Glomerular visceral epithelial cell (primary cell): ENCODE results near the gene NEUROD6.

Source experiments
- DNase-seq: peaks from one replicate; pipeline ENCODE4 v3.0.0-alpha.2; 2016; ENCODE audit errors: extremely low spot score

Gene NEUROD6

DNA sequence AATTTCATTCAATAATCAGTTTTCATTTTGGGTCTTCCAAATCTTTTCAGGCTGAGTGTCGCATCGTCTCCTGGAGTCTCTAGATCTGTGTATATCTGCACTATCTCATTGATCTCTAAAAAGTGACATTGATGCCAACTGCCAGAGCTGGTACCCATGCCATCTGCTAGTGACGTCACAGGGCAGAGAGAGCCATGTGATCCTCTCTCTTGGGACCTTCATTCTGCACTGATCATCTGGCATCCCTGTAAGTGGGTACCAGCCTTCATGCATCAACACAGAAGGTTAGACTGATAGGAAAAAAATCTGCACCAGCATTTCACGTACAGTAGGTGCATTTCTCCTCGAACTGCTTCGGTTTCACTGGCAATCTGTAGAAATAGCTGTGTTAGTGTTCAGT, at the start of gene NEUROD6:
NEUROD6 (minus strand) TSS at position 124 of the 400 bp plus-strand sequence. CDS start 1,458 bp downstream, outside the sequence.
- DNase-seq, result no peak

DNA sequence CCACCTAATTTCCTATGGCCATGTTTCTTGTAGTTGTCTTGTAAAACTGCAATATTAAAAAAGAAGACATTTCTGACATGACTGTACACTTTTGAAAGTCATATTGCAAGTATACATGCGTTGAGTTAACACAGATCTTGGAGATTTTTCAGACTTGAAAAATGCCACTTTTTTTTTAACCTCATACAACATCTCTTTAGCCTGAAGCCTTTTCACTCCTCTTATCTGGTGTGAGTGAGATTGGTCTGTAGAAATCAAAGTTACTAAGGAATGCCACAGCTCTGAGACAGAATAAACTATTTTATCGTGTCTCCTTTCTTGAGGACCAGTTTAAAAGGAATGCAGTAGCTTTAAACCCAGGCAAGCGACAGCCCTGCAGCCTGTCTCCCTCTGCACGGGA, 43.9 kb upstream of the NEUROD6 start:
- DNase-seq, result no peak

DNA sequence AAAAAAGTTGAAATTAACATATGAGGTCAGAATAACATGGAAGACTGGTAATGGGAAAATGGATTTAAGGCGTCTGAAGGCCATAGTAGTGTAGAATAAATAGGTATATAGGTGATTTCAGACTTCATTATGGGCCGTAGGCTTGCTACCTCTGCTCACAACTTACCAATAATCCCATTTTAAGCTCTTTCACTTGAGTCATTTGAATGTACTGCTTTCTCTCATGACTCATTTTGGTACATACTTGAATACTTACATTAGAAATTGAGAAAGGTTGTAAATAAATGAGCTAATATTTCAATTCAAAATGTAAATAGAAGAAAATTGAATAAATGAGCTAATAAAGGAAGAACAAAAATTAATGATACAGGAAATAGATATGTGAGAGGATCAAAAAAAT, 42.2 kb upstream of the NEUROD6 start:
- DNase-seq, result no peak

DNA sequence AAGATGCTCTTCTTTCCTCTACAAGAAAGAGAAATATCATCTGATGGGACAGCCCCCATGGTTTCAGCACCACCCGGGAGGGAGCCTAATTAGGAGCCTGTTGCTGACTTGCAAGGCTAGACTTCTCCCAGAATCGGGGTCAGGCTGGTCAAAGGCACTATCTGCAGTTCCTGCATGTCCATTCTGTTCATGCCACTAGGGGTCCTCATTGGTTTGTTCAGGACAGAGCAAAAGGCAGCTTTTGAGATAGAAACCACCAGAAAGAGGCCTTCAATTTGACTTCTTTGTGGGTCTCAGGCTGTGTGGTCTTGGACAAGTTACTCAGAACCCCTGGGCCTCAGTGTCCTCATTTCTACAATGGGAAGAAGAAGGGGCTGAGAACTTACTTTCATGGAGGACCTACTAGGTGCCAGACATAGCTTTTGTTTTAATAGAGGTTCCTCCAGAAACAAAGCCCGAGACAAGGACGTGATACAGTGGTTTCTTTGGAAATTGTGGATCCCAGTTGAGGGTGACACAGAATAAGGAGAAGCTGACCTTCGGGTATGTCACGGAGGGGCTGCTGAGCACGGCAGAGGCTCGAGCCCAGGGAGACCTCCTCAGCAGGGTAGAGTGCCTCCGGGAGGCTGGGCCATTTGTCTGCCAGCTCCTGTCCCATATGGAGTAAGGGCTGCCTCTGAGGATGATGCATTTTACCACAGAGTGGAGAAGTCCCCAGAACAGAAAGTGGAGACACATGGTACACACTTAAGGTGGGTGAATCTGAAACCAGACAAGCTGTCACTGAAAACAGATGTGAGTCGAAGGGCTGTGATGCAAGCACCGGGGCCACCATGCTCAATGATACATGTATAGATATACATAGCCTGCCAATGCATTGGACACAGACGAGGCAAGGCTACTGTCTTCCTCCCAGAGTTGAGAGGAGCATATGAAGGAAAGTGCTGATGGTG, 33.1 kb upstream of the NEUROD6 start:
- DNase-seq, result peak; percentile 38

DNA sequence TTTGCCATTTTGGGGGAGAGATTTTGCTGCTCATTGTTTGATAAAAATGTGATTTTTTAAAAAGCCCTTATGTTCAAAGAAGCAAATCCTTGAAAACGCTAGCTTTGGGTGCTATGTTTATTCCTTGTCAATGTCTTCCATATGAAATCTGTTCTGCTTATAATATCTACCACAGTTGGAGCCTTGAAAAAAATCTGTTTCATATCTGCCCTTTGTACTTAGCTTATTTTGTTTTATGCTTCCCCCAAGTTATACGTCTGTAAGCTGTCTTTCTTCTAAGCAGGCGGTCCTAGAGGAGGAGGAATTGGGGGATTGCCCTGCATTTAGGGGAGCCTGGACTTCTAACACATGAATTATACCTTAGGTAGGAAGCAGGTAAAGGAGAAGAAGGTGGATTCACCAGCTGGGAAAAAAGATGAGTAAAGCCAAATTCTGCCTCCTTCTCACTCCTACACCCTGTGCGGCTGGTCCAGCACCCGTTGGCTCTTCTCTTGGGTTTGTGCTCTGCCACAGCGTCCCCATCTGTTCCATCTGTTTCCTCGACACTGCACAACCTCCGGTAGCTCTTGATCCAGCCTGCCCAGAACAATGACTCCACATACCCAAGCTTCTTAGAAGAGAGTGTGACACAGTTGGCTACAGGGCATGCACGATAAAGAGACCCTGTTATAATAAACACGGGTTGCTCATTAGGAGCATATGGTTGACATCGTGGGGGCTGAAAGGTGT, 31.9 kb upstream of the NEUROD6 start:
- DNase-seq, result no peak

DNA sequence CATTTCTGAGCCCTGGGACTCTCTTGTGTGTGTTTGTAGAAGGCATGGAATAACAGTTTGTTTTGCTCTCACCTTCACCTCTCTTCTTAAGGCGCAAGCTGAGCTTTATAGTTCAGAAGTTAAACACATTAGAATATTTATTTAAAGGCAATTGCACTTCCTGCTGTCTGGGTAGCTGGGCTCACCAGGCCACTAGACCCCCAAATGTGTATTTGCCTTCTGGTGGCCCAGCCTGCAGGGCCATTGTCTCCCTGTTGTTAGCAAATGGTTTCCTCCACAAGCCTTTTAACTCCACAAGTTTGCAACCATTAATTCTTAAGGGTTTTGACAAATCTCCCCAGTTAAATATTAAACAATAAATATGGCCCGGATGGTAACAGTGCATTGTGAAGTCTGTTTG, 31.1 kb upstream of the NEUROD6 start:
- no peak for DNase-seq

DNA sequence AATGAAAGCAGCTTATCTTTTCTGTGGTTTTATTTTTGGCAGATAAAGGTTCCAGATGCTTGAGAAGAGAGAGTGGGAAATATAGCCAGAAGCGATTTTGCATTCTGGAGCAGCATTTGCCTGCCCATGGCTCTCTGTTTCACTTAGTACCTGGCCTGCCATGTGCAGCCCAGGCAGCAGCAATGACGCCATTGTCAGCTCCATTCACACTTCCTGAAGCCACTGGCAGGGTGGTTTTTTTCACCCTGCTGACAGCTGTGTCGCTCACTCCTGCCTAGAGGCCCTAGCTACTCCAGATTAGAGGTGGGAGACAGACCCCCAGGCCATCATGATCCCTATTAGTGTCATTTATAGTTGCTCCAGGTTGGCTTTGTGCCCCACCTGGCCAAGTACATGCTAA, 30.1 kb upstream of the NEUROD6 start:
- no peak for DNase-seq

DNA sequence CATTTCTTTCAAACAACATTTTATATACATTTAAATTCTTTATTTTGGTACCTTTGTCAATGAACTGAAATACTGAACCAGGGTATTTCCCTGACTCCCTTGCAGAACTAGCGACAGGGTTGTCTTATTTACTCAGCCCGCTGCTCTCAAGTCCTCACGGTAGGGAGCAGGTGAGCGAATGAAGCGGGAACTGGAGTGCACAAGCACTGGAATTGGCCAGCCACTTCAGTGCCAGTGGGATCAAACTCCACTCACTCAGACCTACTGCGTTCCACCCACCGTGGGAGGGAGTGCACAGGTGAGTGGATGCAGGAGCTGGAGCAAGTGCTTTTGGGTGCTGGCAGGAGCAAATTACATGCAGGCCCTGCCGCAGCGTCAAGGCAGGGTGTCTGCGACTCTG, 28.1 kb upstream of the NEUROD6 start:
- no peak for DNase-seq

DNA sequence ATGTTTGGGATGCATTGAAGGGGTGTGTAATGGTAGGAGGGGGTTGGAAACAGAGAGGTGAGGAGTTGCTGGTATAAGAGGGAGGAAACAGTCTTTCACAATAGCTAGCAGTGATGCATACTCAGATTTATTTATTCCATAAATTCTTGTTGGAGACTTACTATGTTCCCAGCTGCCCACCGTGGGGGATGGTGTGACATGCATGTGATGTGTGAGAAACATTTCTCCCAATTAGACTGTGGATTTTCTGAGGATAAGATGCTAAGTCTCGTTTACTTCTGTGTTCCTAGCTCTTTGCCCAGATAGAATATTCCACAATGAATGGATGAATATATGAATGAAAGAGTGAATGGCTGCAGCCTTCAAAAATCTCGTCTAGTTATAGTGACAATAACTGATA, 23.0 kb upstream of the NEUROD6 start:
- no peak for DNase-seq

DNA sequence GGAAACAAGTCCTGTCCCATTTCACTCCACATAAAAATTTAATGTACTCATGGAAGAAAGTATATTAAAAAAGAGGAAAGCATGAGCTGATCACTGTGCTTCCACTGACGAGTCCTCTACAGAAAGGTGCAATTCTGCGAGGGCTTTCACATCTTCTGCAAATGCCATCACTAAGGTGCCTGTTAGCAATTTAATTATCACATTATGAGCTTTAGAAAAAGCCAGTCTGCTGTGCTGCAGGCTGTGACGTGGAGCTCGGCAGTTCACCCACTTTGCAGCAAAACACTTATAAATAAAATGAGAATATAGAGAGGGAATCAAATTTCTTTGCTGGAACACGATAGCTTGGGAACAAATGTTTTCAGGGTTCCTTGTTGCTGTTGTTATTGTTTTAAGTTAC, 22.5 kb upstream of the NEUROD6 start:
- no peak for DNase-seq

DNA sequence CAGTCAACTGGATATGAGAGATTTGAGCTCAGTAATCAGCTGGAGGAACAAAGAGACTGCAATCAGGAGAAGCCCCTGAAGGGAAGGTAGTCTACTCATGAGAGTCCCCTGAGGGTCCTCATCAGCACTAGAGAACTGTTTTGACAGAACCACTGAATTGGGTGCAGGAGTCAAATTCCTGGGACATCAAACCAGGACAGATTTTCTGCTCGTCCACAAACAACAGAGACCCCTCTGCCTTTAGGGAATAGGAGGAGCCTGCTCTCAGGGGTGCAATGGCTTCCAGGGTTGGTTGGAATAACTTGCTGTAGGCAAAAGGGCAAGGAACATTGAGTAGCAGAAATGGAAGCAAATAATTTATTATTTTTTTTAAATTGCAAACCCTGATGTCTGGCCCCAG, 21.9 kb upstream of the NEUROD6 start:
- no peak for DNase-seq

DNA sequence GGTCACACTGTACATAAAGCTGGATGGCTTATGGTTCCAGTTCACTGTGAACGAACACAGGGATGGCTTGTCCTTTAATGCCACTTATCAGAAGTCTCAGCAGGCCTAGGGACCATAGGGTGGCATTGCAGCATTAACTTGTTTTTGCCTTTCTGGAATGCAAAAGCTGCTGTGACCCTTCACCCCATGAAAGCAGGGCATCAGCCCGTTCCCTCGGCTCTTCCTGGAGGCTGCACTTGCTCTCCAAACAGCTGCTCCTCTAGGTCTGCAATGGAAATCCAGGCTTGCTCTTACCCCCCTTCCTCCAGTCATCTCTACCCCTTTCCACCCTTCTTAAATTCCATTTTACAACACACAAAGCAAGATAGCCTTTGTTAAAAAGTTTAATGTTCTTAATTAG, 17.9 kb upstream of the NEUROD6 start:
- DNase-seq, result no peak

DNA sequence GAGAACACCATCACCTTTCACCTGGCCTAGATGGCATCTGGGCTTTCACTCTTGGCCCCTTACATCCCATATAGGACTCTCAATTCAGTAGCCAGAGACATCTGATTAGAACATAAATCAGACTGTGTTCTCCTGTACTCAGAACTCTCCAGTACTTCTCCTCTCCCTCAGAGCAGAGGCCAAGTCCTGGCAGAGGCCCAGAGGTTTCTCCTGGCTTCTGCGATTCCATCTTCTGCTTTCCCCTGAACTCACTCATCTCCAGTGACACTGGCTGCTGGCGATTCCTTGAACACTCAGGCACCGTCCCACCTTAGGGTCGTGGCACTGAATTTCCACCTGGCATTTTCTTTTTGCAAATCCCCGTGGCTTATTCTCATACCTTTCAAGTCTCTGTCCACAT, 4.9 kb upstream of the NEUROD6 start:
- DNase-seq, result no peak

DNA sequence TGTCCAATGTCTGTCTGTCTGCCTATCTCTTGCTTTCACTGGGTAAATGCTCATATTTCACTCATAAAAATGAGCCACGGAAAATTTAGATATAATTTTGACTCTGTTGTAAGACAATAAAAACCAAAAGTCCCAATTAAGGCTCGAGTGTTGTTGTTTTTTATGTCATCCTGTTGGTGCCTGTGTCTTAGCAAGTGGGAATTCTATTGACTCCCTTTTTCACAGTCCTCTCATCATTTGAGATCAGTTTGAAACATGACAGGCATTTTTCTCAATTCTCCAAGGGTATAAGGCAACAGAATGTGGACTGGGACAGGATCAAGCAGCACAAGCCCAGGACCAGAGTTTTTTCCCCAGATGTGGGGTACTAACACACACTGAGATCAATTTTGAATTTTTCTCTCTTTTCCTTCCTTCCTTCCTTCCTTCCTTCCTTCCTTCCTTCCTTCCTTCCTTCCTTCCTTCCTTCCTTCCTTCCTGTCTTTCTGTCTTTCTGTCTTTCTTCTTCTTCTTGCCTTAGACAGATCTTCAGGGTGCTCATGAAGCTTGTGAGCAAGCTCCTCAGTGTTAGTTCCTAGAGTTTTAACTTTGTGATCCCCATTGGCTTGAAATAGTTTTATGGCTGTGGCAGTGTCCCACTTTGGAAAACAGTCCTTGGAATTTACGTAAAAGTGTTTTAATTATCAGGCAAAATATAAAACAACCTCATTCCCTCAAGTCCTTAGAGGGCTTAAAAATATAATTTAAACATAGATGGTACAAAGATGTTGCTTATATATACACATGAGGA, 3.2 kb upstream of the NEUROD6 start:
- no peak for DNase-seq

DNA sequence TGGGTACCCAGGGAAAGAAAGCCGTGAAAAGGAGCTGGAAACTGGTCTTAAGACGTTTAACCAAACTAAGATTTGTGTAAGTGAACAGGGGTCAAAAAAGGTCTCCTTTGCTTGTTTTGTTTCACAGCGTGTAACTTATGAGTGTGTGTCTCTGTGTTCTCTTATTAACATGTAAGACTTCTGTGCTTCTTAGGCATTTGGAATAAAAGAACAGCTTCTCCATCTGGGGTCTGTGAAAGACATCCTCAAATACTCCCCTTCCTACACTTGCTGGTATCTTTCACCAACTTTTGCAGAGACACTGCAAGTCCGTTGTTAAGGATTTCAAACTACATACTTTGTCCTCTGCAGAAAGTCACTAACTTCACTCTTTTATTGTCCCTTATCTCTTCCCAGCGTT, 615 bp upstream of the NEUROD6 start:
- no peak for DNase-seq

DNA sequence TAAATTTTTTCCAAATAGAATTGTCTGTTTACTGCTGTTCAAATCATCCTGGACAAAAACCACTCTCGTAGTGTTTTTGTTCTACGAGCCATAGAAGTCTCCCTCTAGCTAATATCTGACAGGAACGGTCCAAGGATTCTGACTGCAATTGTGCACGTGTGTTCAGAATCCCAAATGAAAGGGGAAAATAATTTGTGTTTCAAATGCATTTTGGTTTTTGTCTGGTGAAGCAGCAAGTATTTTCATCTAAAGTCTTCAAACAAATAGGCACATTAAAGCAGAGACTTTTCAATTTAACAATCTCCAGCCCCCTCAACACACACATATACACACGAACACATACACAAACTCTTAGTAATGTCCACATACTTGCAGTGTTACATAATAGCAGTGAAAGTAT, 475 bp downstream of the NEUROD6 start:
- no peak for DNase-seq

DNA sequence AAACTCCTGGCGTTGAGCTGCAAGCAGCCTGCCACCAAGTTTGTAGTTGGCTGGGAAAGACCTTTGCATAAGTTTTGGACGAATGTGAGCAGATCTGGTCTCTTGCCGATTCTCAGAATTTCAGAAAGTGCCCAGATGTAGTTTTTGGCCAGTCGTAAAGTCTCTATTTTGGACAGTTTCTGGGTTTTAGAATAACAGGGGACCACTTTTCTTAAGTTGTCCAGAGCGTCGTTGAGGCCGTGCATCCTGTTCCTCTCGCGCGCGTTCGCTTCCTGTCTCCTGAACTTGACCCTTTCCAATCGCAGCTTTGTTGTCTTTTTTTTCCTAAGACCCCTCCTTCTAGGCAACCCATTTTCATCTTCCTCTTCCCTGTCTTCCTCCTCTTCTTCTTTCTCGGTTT, 1.8 kb downstream of the NEUROD6 start:
- DNase-seq, result no peak

DNA sequence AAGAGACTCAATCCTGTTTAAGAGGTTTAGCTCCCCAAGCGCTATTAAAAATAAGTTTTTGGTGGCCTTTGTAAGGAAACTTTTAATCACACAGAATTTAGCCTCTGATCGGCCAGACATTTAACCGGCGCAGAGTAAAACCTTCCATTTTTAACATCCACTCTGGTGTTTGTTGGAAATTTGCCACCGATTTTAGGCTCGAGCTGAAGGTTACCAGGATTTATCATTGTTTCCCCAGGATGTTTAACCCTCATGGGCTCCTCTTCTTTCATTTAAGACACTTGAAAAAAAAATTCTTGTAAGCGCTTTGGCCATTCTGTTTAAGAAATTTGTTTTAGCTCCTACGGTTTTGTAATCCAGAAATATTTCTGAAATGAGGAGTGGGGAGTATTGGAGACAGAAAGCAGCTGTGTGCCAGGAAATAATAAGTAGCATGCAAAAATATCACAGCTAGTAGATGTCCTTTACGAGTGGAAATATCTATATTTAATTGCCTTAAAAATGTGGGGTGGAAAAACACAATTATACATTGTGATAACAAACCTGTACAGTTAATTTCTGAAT, 3.4 kb downstream of the NEUROD6 start:
- no peak for DNase-seq

DNA sequence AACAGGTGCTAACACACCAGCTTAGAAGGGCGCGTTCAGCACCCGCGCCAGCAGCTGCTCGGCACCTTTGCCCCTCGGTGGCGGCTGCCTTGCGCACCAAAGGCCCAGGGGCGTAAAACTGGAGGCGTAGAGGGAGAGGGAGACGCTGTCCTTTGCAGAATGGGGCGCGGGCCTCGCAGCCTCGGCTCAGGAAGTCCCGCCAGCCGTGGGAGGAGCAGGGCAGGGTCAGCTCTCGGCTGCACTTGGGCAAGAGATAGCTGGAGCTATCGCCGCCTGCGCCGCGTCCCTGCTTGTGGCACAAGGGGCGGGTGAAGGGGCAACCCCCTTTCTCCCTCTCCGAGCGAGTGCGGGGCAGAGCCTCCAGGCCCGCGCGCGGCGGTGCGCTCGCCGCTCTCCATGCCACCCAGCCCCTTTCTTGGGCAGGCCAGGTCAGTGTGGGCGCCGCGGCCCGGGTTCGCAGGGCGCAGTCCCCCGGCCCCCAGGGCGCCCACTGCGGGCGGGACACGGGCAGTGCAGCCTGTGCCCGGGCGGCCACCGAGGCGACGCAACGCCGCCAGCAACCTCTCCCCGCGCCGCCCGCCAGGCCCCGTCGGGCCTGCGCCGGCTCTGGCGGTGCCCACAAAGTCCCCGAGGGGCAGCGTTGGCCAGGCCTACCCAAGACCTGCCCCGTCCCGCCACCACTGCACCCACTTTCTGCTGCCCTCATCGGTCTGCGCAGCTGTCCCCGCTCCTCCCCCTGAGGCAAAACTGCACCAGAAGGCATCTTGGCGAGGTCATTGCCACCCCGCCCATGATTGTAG, 4.1 kb downstream of the NEUROD6 start:
- DNase-seq, result no peak

DNA sequence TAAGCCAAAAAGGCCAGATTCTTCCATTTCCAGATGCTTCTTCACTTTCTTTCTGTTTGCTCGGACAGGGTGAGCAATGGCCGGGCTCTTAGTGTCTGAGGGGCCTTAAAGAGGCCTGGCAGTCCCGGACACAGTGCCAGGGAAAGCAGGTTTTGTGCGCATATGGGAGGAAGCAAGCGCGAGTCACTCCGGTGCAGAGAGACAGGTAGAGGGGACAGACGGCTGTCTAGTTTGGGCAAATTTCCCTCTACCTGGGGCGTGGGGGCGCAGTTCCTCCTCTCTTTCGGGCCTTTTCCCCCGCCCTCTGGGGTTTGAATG, 4.7 kb downstream of the NEUROD6 start:
- DNase-seq, result no peak

DNA sequence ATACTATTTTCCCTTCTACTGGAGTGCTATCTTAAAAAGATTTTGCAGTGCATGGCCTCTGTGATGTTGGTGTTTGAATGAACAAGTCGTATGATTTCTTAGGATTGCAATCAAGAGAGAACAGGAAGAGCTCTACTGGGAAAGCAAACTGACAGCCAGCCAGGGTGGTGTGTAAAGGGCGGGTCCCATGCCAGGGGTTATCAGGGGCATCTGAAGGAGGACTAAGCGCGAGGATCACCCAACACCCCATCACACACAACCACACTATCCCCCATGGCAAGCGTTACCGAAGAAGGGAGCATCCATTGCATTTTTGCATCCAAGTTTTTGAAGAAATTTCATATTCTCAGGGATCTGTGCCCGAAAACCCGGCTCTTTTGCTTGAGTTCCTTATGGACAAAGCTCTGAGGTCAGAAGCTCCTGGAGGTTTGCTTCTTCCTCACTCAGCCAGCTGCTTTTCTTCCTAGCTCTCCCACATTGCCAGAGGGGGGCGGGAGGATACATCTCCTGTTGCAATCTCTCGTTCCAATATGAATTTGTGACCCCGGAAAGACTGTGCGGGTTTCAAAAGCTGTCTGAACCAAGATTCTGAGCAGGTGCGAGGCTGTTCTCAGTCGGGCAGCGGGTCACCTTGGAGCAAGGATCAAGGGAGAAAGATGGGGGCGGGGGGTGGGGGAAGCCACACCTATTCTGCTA, 5.2 kb downstream of the NEUROD6 start:
- DNase-seq, result no peak
